HCT116 (cell line): Measurements from ENCODE around the gene COL9A3. TPM values are rescaled to one million over a fixed set of nuclear protein-coding genes. Genes with fewer than 3 reads are reported as not detected.
"Not testable (repeated sequence)": the region's sequence is repeated elsewhere in the genome, so short reads cannot be mapped to it uniquely, and the experiment has no call there.

Experiments
- ATAC-seq: fragments of 200-7000 bp; cut with Tn5 transposase; 2 replicates; pipeline ENCODE4 v1.9.1; 2020; ENCODE audit warnings: mild to moderate bottlenecking, moderate library complexity
- BruUV-seq: library from RNA; stranded (reverse); fragments of 400-500 nt; replicated peaks from 2 replicates; lab custom pipeline; 2021; lab: Mats Ljungman, UMichigan
- CTCF ChIA-PET: fragments of 300-600 bp; sonication (Branson Sonifier 250); formaldehyde crosslinking; loops from one replicate; lab custom pipeline; 2021; ENCODE audit warnings: antibody characterized with exemption; lab: Charles Lee
- POLR2A ChIA-PET: fragments of 300-600, 350-600 bp; sonication (Branson Sonifier 250); formaldehyde crosslinking; loops from one replicate; lab custom pipeline; 2021; ENCODE audit warnings: antibody characterized with exemption; lab: Charles Lee
- RAD21 ChIA-PET, 2 experiments: fragments of 300-600 bp; sonication (Branson Sonifier 250); formaldehyde crosslinking; loops; one replicate each; lab custom pipeline; 2023; ENCODE audit warnings: low total read pairs in 2 of 2; ENCODE audit not compliant: uncharacterized antibody in 2 of 2, unreplicated experiment in 2 of 2, low non-redundant PET in 1 of 2; lab: Charles Lee
- DNase-seq: peaks from one replicate; pipeline ENCODE4 v3.0.0-alpha.2; 2010; ENCODE audit warnings: low read depth, low spot score
- H2AFZ ChIP-seq: fragments of 200-600 bp; shearing (Covaris generic), sonication (generic); 2 replicates; pipeline ENCODE4 v1.6.1; 2017; ENCODE audit warnings: low read depth, mixed run types, mixed read lengths, antibody characterized with exemption, low read length; ENCODE audit not compliant: poor library complexity, severe bottlenecking
- H3K27ac ChIP-seq: 2 replicates; pipeline ENCODE4 v1.5.1; 2012; ENCODE audit warnings: low read depth, low read length
- H3K27me3 ChIP-seq: fragments of 200-600 bp; sonication (generic); 2 replicates; pipeline ENCODE4 v1.6.1; 2016; ENCODE audit warnings: mixed run types, low read length, mixed read lengths; ENCODE audit not compliant: insufficient read depth
- H3K36me3 ChIP-seq, 2 experiments: fragments of 200-500 bp in 1 of 2; fragments of 200-600 bp in 1 of 2; sonication (Bioruptor generic) in 1 of 2; sonication (generic) in 1 of 2; 2 replicates each; pipeline versions ENCODE4 v1.5.1 to v1.6.1; 2014 to 2016; ENCODE audit warnings: low read length in 2 of 2, inconsistent platforms in 1 of 2, mixed read lengths in 1 of 2, mixed run types in 1 of 2; ENCODE audit not compliant: insufficient read depth in 2 of 2, control insufficient read depth in 1 of 2
- H3K4me1 ChIP-seq, 2 experiments: fragments of 200-600 bp in 1 of 2; sonication (generic) in 1 of 2; 2 replicates each; pipeline versions ENCODE4 v1.5.1 to v1.6.1; 2012 to 2017; ENCODE audit warnings: low read length in 2 of 2, inconsistent platforms in 1 of 2, mild to moderate bottlenecking in 1 of 2, mixed read lengths in 1 of 2, mixed run types in 1 of 2, moderate library complexity in 1 of 2; ENCODE audit not compliant: insufficient read depth in 2 of 2, control insufficient read depth in 1 of 2
- H3K4me2 ChIP-seq: fragments of 200-600 bp; sonication (generic); 2 replicates; pipeline ENCODE4 v1.6.1; 2017; ENCODE audit warnings: mixed run types, low read length, mixed read lengths
- H3K4me3 ChIP-seq, 2 experiments: fragments of 200-600 bp in 1 of 2; sonication (generic) in 1 of 2; replicated peaks in 1 of 2; 2 replicates each; pipeline ENCODE4 v1.5.1; 2011 to 2016; ENCODE audit warnings: low read length in 2 of 2, control low read depth in 1 of 2, low read depth in 1 of 2, mild to moderate bottlenecking in 1 of 2, mixed read lengths in 1 of 2, mixed run types in 1 of 2
- H3K79me2 ChIP-seq: fragments of 200-600 bp; sonication (generic); 2 replicates; pipeline ENCODE4 v1.6.1; 2017; ENCODE audit warnings: mild to moderate bottlenecking, mixed run types, low read length, moderate library complexity, mixed read lengths; ENCODE audit not compliant: insufficient read depth
- H3K9ac ChIP-seq: fragments of 200-600 bp; sonication (generic); 2 replicates; pipeline ENCODE4 v1.6.1; 2016; ENCODE audit warnings: low read length, mixed read lengths
- H3K9me2 ChIP-seq: fragments of 200-600 bp; sonication (generic), shearing (Covaris generic); 2 replicates; pipeline ENCODE4 v1.6.1; 2017; ENCODE audit warnings: mixed run types, mild to moderate bottlenecking, moderate library complexity; ENCODE audit not compliant: insufficient read depth
- H3K9me3 ChIP-seq, 2 experiments: fragments of 200-500 bp in 1 of 2; fragments of 200-600 bp in 1 of 2; sonication (Bioruptor generic) in 1 of 2; sonication (generic) in 1 of 2; 2 replicates each; pipeline ENCODE4 v1.6.1; 2014 to 2017; ENCODE audit warnings: low read length in 2 of 2, mixed read lengths in 2 of 2, inconsistent platforms in 1 of 2, low read depth in 1 of 2, mild to moderate bottlenecking in 1 of 2, mixed run types in 1 of 2, moderate library complexity in 1 of 2; ENCODE audit not compliant: control insufficient read depth in 1 of 2, insufficient read depth in 1 of 2
- H4K20me1 ChIP-seq: fragments of 200-600 bp; sonication (generic), shearing (Covaris generic); 2 replicates; pipeline ENCODE4 v1.6.1; 2017; ENCODE audit warnings: mixed run types, mild to moderate bottlenecking, moderate library complexity; ENCODE audit not compliant: insufficient read depth
- SRF ChIP-seq: IDR thresholded peaks from 2 replicates; pipeline ENCODE4 v1.6.1; 2012; ENCODE audit warnings: low read depth
- TCF7L2 ChIP-seq: IDR thresholded peaks from 2 replicates; pipeline ENCODE4 v1.7.0; 2011; ENCODE audit warnings: borderline replicate concordance, inconsistent platforms; ENCODE audit not compliant: insufficient read depth, insufficient read length; ENCODE audit errors: extremely low read depth
- YY1 ChIP-seq: IDR thresholded peaks from 2 replicates; pipeline ENCODE4 v1.6.1; 2011; ENCODE audit warnings: low read length, low read depth, moderate library complexity, mild to moderate bottlenecking; ENCODE audit not compliant: insufficient replicate concordance; ENCODE audit errors: extremely low read depth
- intact Hi-C: fragments of 100-400 bp; cut with micrococcal nuclease; formaldehyde crosslinking; loops from 2 replicates; pipeline ENCODE4 v1.10.0; 2022
- total RNA-seq: library from RNA; stranded (reverse); gene quantifications from one replicate; pipeline ENCODE4 v1.2.1, GENCODE V29; 2021; ENCODE audit not compliant: unreplicated experiment

COL9A3 gene
- total RNA-seq, 1 experiment from 2014 or later: 29.7 TPM

- TF ChIP-seq TCF7L2 (no peak), YY1 (no peak), SRF (no peak)
- TF ChIP-seq, all 23 proteins: peak for 0
- CTCF ChIA-PET: no interaction called here
- intact Hi-C loops: no loop called here
- Histone ChIP-seq H3K9ac (no peak overlapping the region), H4K20me1 (no peaks in the 10 kb centered on the region), H2AFZ (no peak overlapping the region), H3K4me2 (no peak overlapping the region), H3K79me2 (no peaks in the 10 kb centered on the region), H3K9me3 (no peaks in the 10 kb centered on the region), H3K4me1 (no peaks in the 10 kb centered on the region), H3K4me3 (no peak overlapping the region), H3K27me3 (no peaks in the 10 kb centered on the region), H3K9me2 (no peaks in the 10 kb centered on the region), H3K36me3 (peaks cover 10 to 13% of the 10 kb centered on the region in 2 experiments; a peak in 3 of 4 replicates), H3K27ac (no peak overlapping the region)
- no peak for ATAC-seq
- DNase-seq: no peak
- no TSS peak for BruUV-seq
- POLR2A ChIA-PET: no interaction called here
- RAD21 ChIA-PET: no interaction called here
Measured at GRCh38 chr20:62846166-62846890, 29.5 kb downstream of the COL9A3 start.

DNA sequence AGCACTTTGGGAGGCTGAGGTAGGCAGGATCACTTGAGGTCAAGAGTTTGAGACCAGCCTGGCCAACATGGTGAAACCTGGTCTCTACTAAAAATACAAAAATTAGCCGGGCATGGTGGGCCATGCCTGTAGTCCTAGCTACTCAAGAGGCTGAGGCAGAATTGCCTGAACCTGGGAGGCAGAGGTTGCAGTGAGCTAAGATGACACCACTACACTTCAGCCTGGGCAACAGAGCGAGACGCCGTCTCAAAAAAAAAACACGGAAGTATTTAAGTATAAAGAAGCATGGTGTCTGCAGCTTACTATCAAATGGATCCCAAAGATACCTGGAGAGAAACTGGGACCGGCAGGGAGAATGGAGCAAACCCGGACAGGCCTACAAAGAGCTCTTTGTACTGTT lies 32.1 kb downstream of the COL9A3 start:
- H3K4me3 ChIP-seq, H3K27ac ChIP-seq, POLR2A ChIA-PET, H3K9ac ChIP-seq, H3K9me2 ChIP-seq, BruUV-seq, ATAC-seq, RAD21 ChIA-PET, H4K20me1 ChIP-seq, H3K27me3 ChIP-seq, H3K4me2 ChIP-seq, H3K9me3 ChIP-seq, DNase-seq, H3K79me2 ChIP-seq, intact Hi-C loops, H3K4me1 ChIP-seq, H2AFZ ChIP-seq, CTCF ChIA-PET: not testable (repeated sequence)
- peaks cover 19 to 27% of the 10 kb centered on the region in 2 experiments for H3K36me3 ChIP-seq
